Measurements from ENCODE around the gene DNAJB7.
"Not testable (repeated sequence)": the region's sequence is repeated elsewhere in the genome, so short reads cannot be mapped to it uniquely, and the experiment has no call there.

Gene DNAJB7

GRCh38 chr22:40838486-40838885 is 23.4 kb downstream of the DNAJB7 start:
- no peak for DNase-seq

GRCh38 chr22:40834619-40835018 is 27.3 kb downstream of the DNAJB7 start:
- DNase-seq, result no peak

GRCh38 chr22:40829131-40829530 is 32.8 kb downstream of the DNAJB7 start:
- DNase-seq, result no peak

- DNase-seq, result no peak
Measured at GRCh38 chr22:40826984-40827741, 34.8 kb downstream of the DNAJB7 start.

GRCh38 chr22:40826292-40826691 is 35.6 kb downstream of the DNAJB7 start:
- DNase-seq, result not testable (repeated sequence)

GRCh38 chr22:40823426-40823825 is 38.5 kb downstream of the DNAJB7 start:
- no peak for DNase-seq

- DNase-seq, result no peak
Measured at GRCh38 chr22:40819599-40820140, 42.2 kb downstream of the DNAJB7 start.

GRCh38 chr22:40818747-40819598 is 42.9 kb downstream of the DNAJB7 start, which contains the start of gene SLC25A17:
Gene SLC25A17, minus strand, starts transcription at chr22:40819346. Its CDS starts 98 bp downstream, at chr22:40819248.
- DNase-seq, result peak; percentile 84 to 89

- peak in 1 of 2 donors; percentile 32 for DNase-seq
Measured at GRCh38 chr22:40818192-40818746, 43.6 kb downstream of the DNAJB7 start.

GRCh38 chr22:40817737-40818136 is 44.2 kb downstream of the DNAJB7 start:
- no peak for DNase-seq

GRCh38 chr22:40813912-40814315 is 48.0 kb downstream of the DNAJB7 start:
- no peak for DNase-seq
